DOHH2 (cell line): ENCODE results near the gene NTNG1.
A peak's percentile ranks its signal among the peaks of the same experiment; 100 is the strongest.

ENCODE experiments used
- H3F3A ChIP-seq: fragments of 200-600 bp; sonication (generic), shearing (Covaris generic); 2 replicates; pipeline ENCODE4 v1.6.0; 2016; ENCODE audit warnings: antibody characterized with exemption, mild to moderate bottlenecking; ENCODE audit not compliant: control insufficient read depth, insufficient read depth
- H3K27ac ChIP-seq: fragments of 200-600 bp; sonication (generic); 2 replicates; pipeline ENCODE4 v1.5.1; 2014; ENCODE audit warnings: low read depth, mild to moderate bottlenecking, low read length, moderate library complexity
- H3K27me3 ChIP-seq: fragments of 200-600 bp; sonication (generic); 2 replicates; pipeline ENCODE4 v1.6.1; 2014; ENCODE audit warnings: mild to moderate bottlenecking, low read length, mixed read lengths; ENCODE audit not compliant: control insufficient read depth
- H3K36me3 ChIP-seq: fragments of 200-600 bp; sonication (generic); 2 replicates; pipeline ENCODE4 v1.6.1; 2014; ENCODE audit warnings: mild to moderate bottlenecking, low read length, moderate library complexity, mixed read lengths; ENCODE audit not compliant: control insufficient read depth
- H3K4me1 ChIP-seq: fragments of 200-600 bp; sonication (generic); 2 replicates; pipeline ENCODE4 v1.6.1; 2014; ENCODE audit warnings: mild to moderate bottlenecking, low read length, mixed read lengths; ENCODE audit not compliant: control insufficient read depth
- H3K4me2 ChIP-seq: fragments of 200-600 bp; sonication (generic); 2 replicates; pipeline ENCODE4 v1.6.0; 2014; ENCODE audit warnings: mild to moderate bottlenecking, low read length, moderate library complexity
- H3K4me3 ChIP-seq: fragments of 200-600 bp; sonication (generic); 2 replicates; pipeline ENCODE4 v1.5.1; 2014; ENCODE audit warnings: mild to moderate bottlenecking, low read length, mixed read lengths
- H3K79me2 ChIP-seq: fragments of 200-600 bp; sonication (generic); 2 replicates; pipeline ENCODE4 v1.6.1; 2014; ENCODE audit warnings: mild to moderate bottlenecking, low read length, mixed read lengths; ENCODE audit not compliant: control insufficient read depth
- H3K9me2 ChIP-seq: fragments of 200-600 bp; sonication (generic); replicated peaks from 2 replicates; pipeline ENCODE4 v1.6.1; 2014; ENCODE audit warnings: mild to moderate bottlenecking, low read length, mixed read lengths; ENCODE audit not compliant: control insufficient read depth
- H3K9me3 ChIP-seq: fragments of 200-600 bp; sonication (generic); 2 replicates; pipeline ENCODE4 v1.6.1; 2014; ENCODE audit warnings: antibody characterized with exemption, low read length, mixed read lengths; ENCODE audit not compliant: control insufficient read depth, insufficient read depth
- H4K20me1 ChIP-seq: fragments of 200-600 bp; sonication (generic); 2 replicates; pipeline ENCODE4 v1.6.0; 2014; ENCODE audit warnings: low read depth, mild to moderate bottlenecking, antibody characterized with exemption, low read length, moderate library complexity; ENCODE audit not compliant: control insufficient read depth, insufficient read depth
- EZH2phosphoT487 ChIP-seq: fragments of 200-600 bp; sonication (generic); IDR thresholded peaks from 2 replicates; pipeline ENCODE4 v1.6.1; 2017; ENCODE audit warnings: borderline replicate concordance, mild to moderate bottlenecking, antibody characterized with exemption, low read length, moderate library complexity, mixed read lengths
- TF ChIP-seq, protein P1 (sequence below): fragments of 200-600 bp; sonication (generic); IDR thresholded peaks from one replicate; pipeline ENCODE4 v1.5.1; 2014; ENCODE audit warnings: antibody characterized with exemption, mild to moderate bottlenecking, low read depth, low read length; ENCODE audit not compliant: poor library complexity, severe bottlenecking

Gene NTNG1

DNA sequence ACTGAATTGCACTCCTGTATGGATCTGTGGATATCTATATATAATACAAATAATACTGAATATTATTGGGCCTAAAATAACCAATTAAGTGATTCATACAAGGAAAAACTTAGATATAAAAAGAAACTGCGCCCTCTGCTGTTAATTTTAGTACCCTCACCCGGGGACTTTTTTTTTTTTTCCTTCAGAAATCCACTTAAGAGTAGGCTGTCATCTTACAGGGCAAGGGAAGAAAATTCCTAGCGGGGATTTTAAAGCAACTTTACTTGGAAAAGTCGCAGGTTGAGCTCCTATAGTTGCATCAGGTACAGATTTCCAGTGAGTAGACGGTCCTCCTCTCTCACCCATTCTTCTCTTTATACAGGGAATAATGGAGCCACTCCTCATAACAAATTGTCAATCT, 1.3 kb downstream of the NTNG1 start:
- Histone ChIP-seq H3K4me2 (peak overlapping the region; percentile 77), H3K4me3 (peak overlapping the region; percentile 82), H4K20me1 (no peaks in the 10 kb centered on the region), H3K4me1 (peaks cover 34% of the 10 kb centered on the region), H3K9me2 (no peaks in the 10 kb centered on the region), H3K27ac (peak overlapping the region; percentile 46; the same call in 1 of the 2 replicates), H3K79me2 (peaks cover 5% of the 10 kb centered on the region; the same call in 1 of the 2 replicates), H3F3A (peaks cover 15% of the 10 kb centered on the region), H3K36me3 (no peaks in the 10 kb centered on the region), H3K27me3 (no peaks in the 10 kb centered on the region), H3K9me3 (no peaks in the 10 kb centered on the region)
- no peak for TF ChIP-seq EZH2phosphoT487
- TF ChIP-seq, protein P1, sequence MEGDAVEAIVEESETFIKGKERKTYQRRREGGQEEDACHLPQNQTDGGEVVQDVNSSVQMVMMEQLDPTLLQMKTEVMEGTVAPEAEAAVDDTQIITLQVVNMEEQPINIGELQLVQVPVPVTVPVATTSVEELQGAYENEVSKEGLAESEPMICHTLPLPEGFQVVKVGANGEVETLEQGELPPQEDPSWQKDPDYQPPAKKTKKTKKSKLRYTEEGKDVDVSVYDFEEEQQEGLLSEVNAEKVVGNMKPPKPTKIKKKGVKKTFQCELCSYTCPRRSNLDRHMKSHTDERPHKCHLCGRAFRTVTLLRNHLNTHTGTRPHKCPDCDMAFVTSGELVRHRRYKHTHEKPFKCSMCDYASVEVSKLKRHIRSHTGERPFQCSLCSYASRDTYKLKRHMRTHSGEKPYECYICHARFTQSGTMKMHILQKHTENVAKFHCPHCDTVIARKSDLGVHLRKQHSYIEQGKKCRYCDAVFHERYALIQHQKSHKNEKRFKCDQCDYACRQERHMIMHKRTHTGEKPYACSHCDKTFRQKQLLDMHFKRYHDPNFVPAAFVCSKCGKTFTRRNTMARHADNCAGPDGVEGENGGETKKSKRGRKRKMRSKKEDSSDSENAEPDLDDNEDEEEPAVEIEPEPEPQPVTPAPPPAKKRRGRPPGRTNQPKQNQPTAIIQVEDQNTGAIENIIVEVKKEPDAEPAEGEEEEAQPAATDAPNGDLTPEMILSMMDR: peak; percentile 66

DNA sequence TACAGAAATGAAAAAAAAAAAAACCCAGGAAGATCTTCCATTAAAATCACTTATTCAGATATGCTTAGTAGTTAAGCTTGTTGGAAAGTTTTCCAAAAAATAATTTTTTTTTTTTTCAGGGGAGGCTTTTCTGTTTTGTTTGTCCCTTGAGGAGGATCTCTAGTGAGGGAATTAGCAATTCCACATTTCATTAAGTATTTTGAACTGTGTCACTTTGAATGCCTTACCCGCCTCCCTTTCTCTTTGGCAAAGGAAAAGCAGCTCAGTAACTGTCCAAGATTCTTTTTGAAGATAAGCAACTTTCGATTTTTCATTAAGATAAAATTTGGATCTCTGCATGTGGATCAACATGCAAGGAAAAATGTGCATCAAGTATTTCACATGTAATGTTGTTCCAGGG, 1.8 kb downstream of the NTNG1 start:
- H3F3A ChIP-seq: peaks cover 15% of the 10 kb centered on the region
- no peak for TF ChIP-seq EZH2phosphoT487
- TF ChIP-seq, protein P1: no peak
- H3K4me2 ChIP-seq: peak overlapping the region; percentile 77

GRCh38 chr1:107145637-107146036, 4.8 kb downstream of the NTNG1 start:
- TF ChIP-seq, protein P1: no peak
- no peak for TF ChIP-seq EZH2phosphoT487
- Histone ChIP-seq H3K27me3 (no peaks in the 10 kb centered on the region), H3K27ac (no peak overlapping the region), H3F3A (peaks cover under 1% of the 10 kb centered on the region; the same call in 1 of the 2 replicates), H3K9me3 (no peaks in the 10 kb centered on the region), H3K4me3 (no peak overlapping the region), H3K9me2 (no peaks in the 10 kb centered on the region), H3K4me1 (peaks cover 22% of the 10 kb centered on the region), H3K36me3 (no peaks in the 10 kb centered on the region), H3K4me2 (peak overlapping the region; percentile 31), H3K79me2 (peaks cover 7% of the 10 kb centered on the region; the same call in 1 of the 2 replicates), H4K20me1 (no peaks in the 10 kb centered on the region)

More for the DNA sequence above, 1.8 kb downstream of the NTNG1 start:
- Histone ChIP-seq H3K27ac (no peak overlapping the region), H3K36me3 (no peaks in the 10 kb centered on the region), H3K9me2 (no peaks in the 10 kb centered on the region), H4K20me1 (no peaks in the 10 kb centered on the region), H3K27me3 (no peaks in the 10 kb centered on the region), H3K9me3 (no peaks in the 10 kb centered on the region), H3K4me3 (no peak overlapping the region), H3K79me2 (peaks cover 5% of the 10 kb centered on the region; the same call in 1 of the 2 replicates), H3K4me1 (peaks cover 34% of the 10 kb centered on the region)

- no peaks in the 10 kb centered on the region for H3K9me2 ChIP-seq
- H3K4me3 ChIP-seq: no peak overlapping the region
- H3F3A ChIP-seq: no peaks in the 10 kb centered on the region
- peaks cover 21% of the 10 kb centered on the region for H3K79me2 ChIP-seq
- no peaks in the 10 kb centered on the region for H4K20me1 ChIP-seq
- H3K4me2 ChIP-seq: no peak overlapping the region
- H3K36me3 ChIP-seq: no peaks in the 10 kb centered on the region
- peaks cover 20% of the 10 kb centered on the region for H3K4me1 ChIP-seq
- TF ChIP-seq, protein P1: no peak
- TF ChIP-seq EZH2phosphoT487: no peak
- H3K27ac ChIP-seq: no peak overlapping the region
- no peaks in the 10 kb centered on the region for H3K27me3 ChIP-seq
- no peaks in the 10 kb centered on the region for H3K9me3 ChIP-seq
Observed at GRCh38 chr1:107147843-107148242, 7.0 kb downstream of the NTNG1 start.
